ENCODE measurements around the gene DICER1.

DICER1 gene

DNA sequence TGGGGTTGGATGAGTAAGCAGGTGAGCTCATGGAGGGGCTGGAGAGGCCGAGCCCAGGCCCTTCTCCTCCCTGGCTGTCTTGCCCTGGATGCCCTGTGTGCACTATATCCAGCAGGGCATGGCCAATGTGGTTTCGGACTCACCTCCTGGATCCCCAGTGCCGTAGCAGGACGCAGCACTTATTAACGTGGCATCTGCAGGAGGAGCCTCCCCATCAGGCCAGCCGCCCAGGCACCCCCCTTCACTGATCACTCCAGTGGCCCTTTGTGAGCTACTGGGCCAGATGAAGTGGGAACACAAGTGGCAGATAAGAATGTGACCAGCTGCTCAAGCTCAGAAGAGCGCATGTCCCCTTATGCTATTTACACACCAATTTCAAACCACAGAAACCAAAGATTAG lies 43.1 kb upstream of the DICER1 start:
- Histone ChIP-seq H4K20me1 (ENCODE audit: control insufficient read depth, insufficient read depth, low read depth, low read length) (no peaks in the 10 kb centered on the region), H3K9me3 (ENCODE audit: control insufficient read depth, insufficient read depth, low read length) (no peaks in the 10 kb centered on the region; the same call in 1 of the 2 replicates), H3K4me1 (ENCODE audit: control insufficient read depth, low read length) (peaks cover 4% of the 10 kb centered on the region), H3K4me3 (ENCODE audit: low read length) (no peak overlapping the region), H3K79me2 (ENCODE audit: control insufficient read depth, low read length) (no peaks in the 10 kb centered on the region), H3K4me2 (ENCODE audit: low read length) (no peak overlapping the region), H3K36me3 (ENCODE audit: control insufficient read depth, low read length) (no peaks in the 10 kb centered on the region), H3F3A (ENCODE audit: control insufficient read depth, insufficient read depth) (no peaks in the 10 kb centered on the region), H3K27ac (ENCODE audit: low read depth, low read length) (no peak overlapping the region), H3K9me2 (replicated peaks; ENCODE audit: control insufficient read depth, low read length) (no peaks in the 10 kb centered on the region), H3K27me3 (ENCODE audit: control insufficient read depth, low read length) (peaks cover 4% of the 10 kb centered on the region; the same call in 1 of the 2 replicates)
- TF ChIP-seq EZH2phosphoT487 (IDR thresholded peaks at IDR 0.05; ENCODE audit: borderline replicate concordance, low read length) (no peak), CTCF (IDR thresholded peaks at IDR 0.05; ENCODE audit: low read depth, low read length, poor library complexity, severe bottlenecking) (no peak)

DNA sequence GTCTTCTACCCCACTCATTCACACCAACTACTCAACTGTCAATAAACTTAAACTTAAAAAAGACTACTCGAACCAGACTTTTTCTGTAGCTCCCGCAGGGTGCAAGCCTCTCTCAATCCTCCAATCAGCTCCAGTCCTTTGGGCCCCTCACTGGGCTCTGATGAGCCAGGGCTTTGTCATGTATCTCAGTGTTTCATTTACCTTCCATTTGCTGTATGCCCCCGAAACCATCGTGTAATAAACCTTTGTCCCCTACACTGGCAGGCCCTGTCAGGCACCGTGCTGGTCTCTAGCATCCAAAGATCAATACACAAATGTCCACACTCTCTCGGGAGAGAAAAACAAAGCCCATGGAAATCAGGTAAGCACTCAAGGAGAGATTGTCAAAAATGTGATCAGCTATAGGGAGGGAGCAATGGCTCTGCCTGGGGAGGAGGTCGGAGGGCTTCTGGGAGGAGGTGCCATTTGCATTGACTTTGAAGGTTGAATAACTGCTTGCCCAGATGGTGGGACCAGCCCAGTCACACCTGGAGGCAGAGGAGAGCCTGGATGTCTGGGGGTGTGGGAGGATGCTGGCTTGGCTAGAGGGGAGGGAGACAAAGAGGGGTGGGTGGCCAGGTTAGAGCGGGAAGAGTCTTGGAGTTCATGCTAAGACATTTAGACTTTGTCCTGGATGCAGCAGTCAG lies 42.1 kb upstream of the DICER1 start:
- H3K4me2 ChIP-seq (ENCODE audit: low read length): no peak overlapping the region
- H3K27ac ChIP-seq (ENCODE audit: low read depth, low read length): no peak overlapping the region
- H3K27me3 ChIP-seq (ENCODE audit: control insufficient read depth, low read length): no peaks in the 10 kb centered on the region
- no peaks in the 10 kb centered on the region; the same call in 1 of the 2 replicates for H3K9me3 ChIP-seq (ENCODE audit: control insufficient read depth, insufficient read depth, low read length)
- no peaks in the 10 kb centered on the region for H3K36me3 ChIP-seq (ENCODE audit: control insufficient read depth, low read length)
- H3K9me2 ChIP-seq (replicated peaks; ENCODE audit: control insufficient read depth, low read length): no peaks in the 10 kb centered on the region
- no peaks in the 10 kb centered on the region for H3K79me2 ChIP-seq (ENCODE audit: control insufficient read depth, low read length)
- no peaks in the 10 kb centered on the region for H3F3A ChIP-seq (ENCODE audit: control insufficient read depth, insufficient read depth)
- no peak overlapping the region for H3K4me3 ChIP-seq (ENCODE audit: low read length)
- TF ChIP-seq EZH2phosphoT487 (IDR thresholded peaks at IDR 0.05; ENCODE audit: borderline replicate concordance, low read length) (no peak), CTCF (IDR thresholded peaks at IDR 0.05; ENCODE audit: low read depth, low read length, poor library complexity, severe bottlenecking) (no peak)
- no peaks in the 10 kb centered on the region for H4K20me1 ChIP-seq (ENCODE audit: control insufficient read depth, insufficient read depth, low read depth, low read length)
- H3K4me1 ChIP-seq (ENCODE audit: control insufficient read depth, low read length): peaks cover 4% of the 10 kb centered on the region

DNA sequence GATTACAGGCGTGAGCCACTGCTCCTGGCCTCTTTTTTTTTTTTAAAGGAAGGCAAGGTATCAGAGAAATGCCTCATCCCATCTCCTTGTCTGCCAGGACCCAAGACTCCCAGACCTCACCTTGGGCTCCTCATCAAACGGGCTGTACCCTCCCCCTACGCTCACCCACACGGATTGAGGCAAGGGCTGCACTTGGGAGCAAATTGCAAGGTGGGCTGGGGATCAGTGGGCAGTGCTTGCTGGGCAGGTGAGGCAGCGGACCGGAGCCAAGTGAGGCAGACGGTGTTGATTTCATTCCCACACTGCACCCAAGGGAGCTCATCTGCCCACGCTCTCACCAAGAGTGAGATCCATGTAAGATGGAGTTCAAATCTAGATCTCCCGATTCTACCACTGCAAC lies 41.0 kb upstream of the DICER1 start:
- Histone ChIP-seq H3K4me2 (ENCODE audit: low read length) (no peak overlapping the region), H3K79me2 (ENCODE audit: control insufficient read depth, low read length) (no peaks in the 10 kb centered on the region), H3F3A (ENCODE audit: control insufficient read depth, insufficient read depth) (no peaks in the 10 kb centered on the region), H3K27ac (ENCODE audit: low read depth, low read length) (no peak overlapping the region), H3K27me3 (ENCODE audit: control insufficient read depth, low read length) (no peaks in the 10 kb centered on the region), H4K20me1 (ENCODE audit: control insufficient read depth, insufficient read depth, low read depth, low read length) (no peaks in the 10 kb centered on the region), H3K36me3 (ENCODE audit: control insufficient read depth, low read length) (no peaks in the 10 kb centered on the region), H3K9me3 (ENCODE audit: control insufficient read depth, insufficient read depth, low read length) (no peaks in the 10 kb centered on the region; the same call in 1 of the 2 replicates), H3K9me2 (replicated peaks; ENCODE audit: control insufficient read depth, low read length) (no peaks in the 10 kb centered on the region), H3K4me1 (ENCODE audit: control insufficient read depth, low read length) (peaks cover 4% of the 10 kb centered on the region), H3K4me3 (ENCODE audit: low read length) (no peak overlapping the region)
- TF ChIP-seq CTCF (IDR thresholded peaks at IDR 0.05; ENCODE audit: low read depth, low read length, poor library complexity, severe bottlenecking) (no peak), EZH2phosphoT487 (IDR thresholded peaks at IDR 0.05; ENCODE audit: borderline replicate concordance, low read length) (no peak)

All from DOHH2 (cell line).